SU-DHL-6 (cell line): ENCODE data around the gene HAUS7.

Experiments
- CTCF ChIP-seq: fragments of 200-600 bp; sonication (generic); IDR thresholded peaks from one replicate; pipeline ENCODE4 v1.5.1; 2017; ENCODE audit warnings: antibody characterized with exemption, mild to moderate bottlenecking, low read length, moderate library complexity; ENCODE audit not compliant: insufficient read depth, poor library complexity, severe bottlenecking
- EZH2phosphoT487 ChIP-seq: fragments of 200-600 bp; sonication (generic), shearing (Covaris generic); conservative IDR thresholded peaks from 2 replicates; pipeline ENCODE4 v1.6.1; 2018; ENCODE audit warnings: mild to moderate bottlenecking, antibody characterized with exemption, low read length, moderate library complexity, mixed read lengths

- no peak for TF ChIP-seq CTCF
- no peak for TF ChIP-seq EZH2phosphoT487
Measured at GRCh38 chrX:153488231-153488914, 18.0 kb upstream of the HAUS7 start.
